Testis (tissue), 3 donors: Measurements from ENCODE around the gene CMTR1. TPM values are rescaled to one million over a fixed set of nuclear protein-coding genes. Genes with fewer than 3 reads are reported as not detected.

Experiments
- DNase-seq: peaks from one replicate; pipeline ENCODE4 v3.0.0-alpha.2; 2019
- H3K27ac ChIP-seq, 2 donors: fragments of 200-600 bp; sonication (generic); one replicate each; pipeline ENCODE4 v1.5.1; 2019
- H3K27me3 ChIP-seq: fragments of 200-600 bp; sonication (generic); one replicate; pipeline ENCODE4 v1.5.1; 2019
- H3K36me3 ChIP-seq: fragments of 200-600 bp; sonication (generic); one replicate; pipeline ENCODE4 v1.5.1; 2017; ENCODE audit warnings: low read depth; ENCODE audit errors: missing control alignments
- H3K4me1 ChIP-seq: fragments of 200-600 bp; sonication (generic); one replicate; pipeline ENCODE4 v1.5.1; 2019
- H3K4me3 ChIP-seq, 2 donors: fragments of 200-600 bp; sonication (generic); one replicate each; pipeline ENCODE4 v1.5.1; 2017 to 2019
- H3K9me3 ChIP-seq: fragments of 200-600 bp; sonication (generic); one replicate; pipeline ENCODE4 v1.5.1; 2017
- CTCF ChIP-seq, 3 experiments: fragments of 450-650 bp in 2 of 3; fragments of 200-600 bp in 1 of 3; sonication (generic) in 1 of 3; IDR thresholded peaks; one replicate each; pipeline ENCODE4 v1.5.1; 2016 to 2019; ENCODE audit warnings: antibody characterized with exemption in 3 of 3, mild to moderate bottlenecking in 2 of 3, moderate library complexity in 1 of 3
- POLR2A ChIP-seq: fragments of 450-650 bp; IDR thresholded peaks from one replicate; pipeline ENCODE4 v1.6.1; 2017; ENCODE audit warnings: antibody characterized with exemption, mild to moderate bottlenecking, moderate library complexity
- WGBS, 2 donors: methylation state at CpG; one replicate each; pipeline ENCODE4 v1.1.5; 2018; 5-methylcytosine and 5-hydroxymethylcytosine counted together
- intact Hi-C: fragments of 100-400 bp; cut with DNase I; formaldehyde crosslinking; loops from one replicate; pipeline ENCODE4 v1.15.1; 2023; ENCODE audit warnings: low total_unique reads
- polyA plus RNA-seq: library from polyadenylated mRNA; stranded (reverse); fragments of 350-450 nt; fragmentation: Illumina TruSeq; extraction: RNeasy Lipid Tissue Mini Kit (QIAGEN cat#74804); gene quantifications from one replicate; pipeline ENCODE4 v1.2.3, GENCODE V29; 2014; ENCODE audit warnings: low read depth, low replicate concordance; ENCODE audit not compliant: insufficient read depth
- total RNA-seq, 2 donors: library from RNA; depleted of rRNA; stranded (reverse); fragments of >200 nt; gene quantifications; one replicate each; pipeline ENCODE4 v1.2.3, GENCODE V29; 2016

Gene CMTR1
- total and polyA plus RNA-seq, 3 donors from 2014 or later: 123 to 234 (median 231) TPM

GRCh38 chr6:37504024-37504423 is 71.0 kb downstream of the CMTR1 start:
- TF ChIP-seq CTCF (IDR thresholded peaks at IDR 0.05) (no peak), POLR2A (no peak)

GRCh38 chr6:37506479-37506878 is 73.5 kb downstream of the CMTR1 start:
- no peak for TF ChIP-seq POLR2A
- TF ChIP-seq CTCF (IDR thresholded peaks at IDR 0.05): no peak
- H3K4me1 ChIP-seq: no peaks in the 10 kb centered on the region
- H3K27ac ChIP-seq: no peak overlapping the region
- WGBS, 2 donors: 71 to 77% methylated on average over 4 of the region's 4 CpGs
- intact Hi-C loops: no loop called here
- no peaks in the 10 kb centered on the region for H3K27me3 ChIP-seq
- DNase-seq: no peak
- H3K4me3 ChIP-seq: no peak overlapping the region
- H3K36me3 ChIP-seq: no peaks in the 10 kb centered on the region
- H3K9me3 ChIP-seq: no peaks in the 10 kb centered on the region

More at GRCh38 chr6:37504024-37504423, 71.0 kb downstream of the CMTR1 start:
- Histone ChIP-seq H3K27me3 (no peaks in the 10 kb centered on the region), H3K9me3 (no peaks in the 10 kb centered on the region), H3K4me1 (no peaks in the 10 kb centered on the region), H3K27ac (no peak overlapping the region), H3K4me3 (no peak overlapping the region), H3K36me3 (no peaks in the 10 kb centered on the region)
- WGBS, 2 donors: 70 to 88% methylated on average over 2 of the region's 2 CpGs
- DNase-seq: no peak
- intact Hi-C loops: no loop called here

GRCh38 chr6:37507077-37507476 is 74.1 kb downstream of the CMTR1 start:
- no peaks in the 10 kb centered on the region for H3K36me3 ChIP-seq
- WGBS, 2 donors: 91 to 93% methylated on average over 5 of the region's 5 CpGs
- H3K9me3 ChIP-seq: no peaks in the 10 kb centered on the region
- DNase-seq: no peak
- no peak overlapping the region for H3K4me3 ChIP-seq
- intact Hi-C loops: no loop called here
- H3K27me3 ChIP-seq: no peaks in the 10 kb centered on the region
- no peak overlapping the region for H3K27ac ChIP-seq
- no peaks in the 10 kb centered on the region for H3K4me1 ChIP-seq
- TF ChIP-seq CTCF (IDR thresholded peaks at IDR 0.05) (no peak), POLR2A (no peak)

GRCh38 chr6:37507690-37508421 is 74.8 kb downstream of the CMTR1 start:
- no peak for DNase-seq
- WGBS, 2 donors: 67 to 90% methylated on average over 3 to 4 of the region's 4 CpGs
- Histone ChIP-seq H3K4me1 (no peaks in the 10 kb centered on the region), H3K9me3 (no peaks in the 10 kb centered on the region), H3K27ac (no peak overlapping the region), H3K27me3 (no peaks in the 10 kb centered on the region), H3K36me3 (no peaks in the 10 kb centered on the region), H3K4me3 (no peak overlapping the region)
- intact Hi-C loops: no loop called here
- TF ChIP-seq POLR2A (no peak), CTCF (IDR thresholded peaks at IDR 0.05) (no peak)

GRCh38 chr6:37511201-37511600 is 78.2 kb downstream of the CMTR1 start:
- DNase-seq: no peak
- 90 to 96% methylated on average over 5 of the region's 5 CpGs for WGBS, 2 donors
- no peaks in the 10 kb centered on the region for H3K27me3 ChIP-seq
- H3K27ac ChIP-seq: no peak overlapping the region
- no peak for TF ChIP-seq POLR2A
- TF ChIP-seq CTCF (IDR thresholded peaks at IDR 0.05): no peak
- no peaks in the 10 kb centered on the region for H3K9me3 ChIP-seq
- H3K36me3 ChIP-seq: no peaks in the 10 kb centered on the region
- intact Hi-C loops: no loop called here
- no peak overlapping the region for H3K4me3 ChIP-seq
- H3K4me1 ChIP-seq: no peaks in the 10 kb centered on the region
